GM10248 (cell line): ENCODE data around the gene STAT1.

Experiments
- CTCF ChIA-PET: fragments of 300-600 bp; sonication (Branson Sonifier 250); formaldehyde crosslinking; extraction: SDS; loops from one replicate; lab custom pipeline; 2021; ENCODE audit warnings: antibody characterized with exemption; lab: Yijun Ruan, JAX
- POLR2A ChIA-PET: fragments of 350-650 bp; sonication (Branson Sonifier 250); formaldehyde crosslinking; extraction: SDS; loops from one replicate; lab custom pipeline; 2020; ENCODE audit warnings: antibody characterized with exemption; lab: Yijun Ruan, JAX
- DNase-seq: peaks from one replicate; pipeline ENCODE4 v3.0.0; 2012; ENCODE audit errors: extremely low spot score
- CTCF ChIP-seq: IDR thresholded peaks from 2 replicates; pipeline ENCODE4 v1.5.1; 2012; ENCODE audit warnings: mild to moderate bottlenecking, low read depth; ENCODE audit errors: extremely low read depth, missing control alignments, control extremely low read depth

STAT1 gene

GRCh38 chr2:191025135-191025534 lies 11.2 kb upstream of the STAT1 start:
- TF ChIP-seq CTCF = no peak
- POLR2A ChIA-PET = no interaction called here
- CTCF ChIA-PET = interaction anchor here (0.9 kb wide), 1 partner anchor 25 kb away, joined by 3 read pairs; no protein-coding TSS in a partner anchor
- no peak for DNase-seq

GRCh38 chr2:191023235-191023679 lies 9.3 kb upstream of the STAT1 start:
- CTCF ChIA-PET = interaction anchor here (1.7 kb wide), 1 partner anchor 132 kb away, joined by 4 read pairs; no protein-coding TSS in a partner anchor
- POLR2A ChIA-PET = no interaction called here
- no peak for DNase-seq
- TF ChIP-seq CTCF = no peak

GRCh38 chr2:191020742-191021381 lies 6.9 kb upstream of the STAT1 start:
- DNase-seq = peak; percentile 25
- CTCF ChIA-PET = interaction anchor here (1.5 kb wide), 1 partner anchor 32 kb away, joined by 5 read pairs; no protein-coding TSS in a partner anchor

GRCh38 chr2:191020221-191020741 lies 6.3 kb upstream of the STAT1 start:
- POLR2A ChIA-PET = no interaction called here
- peak; percentile 93 for DNase-seq
- CTCF ChIA-PET = interaction anchor here (1.5 kb wide), 1 partner anchor 32 kb away, joined by 5 read pairs; no protein-coding TSS in a partner anchor
- TF ChIP-seq CTCF = no peak

More at GRCh38 chr2:191020742-191021381, 6.9 kb upstream of the STAT1 start:
- POLR2A ChIA-PET = no interaction called here
- TF ChIP-seq CTCF = no peak

GRCh38 chr2:191019376-191019775 lies 5.4 kb upstream of the STAT1 start:
- CTCF ChIA-PET = interaction anchor here (1.5 to 1.7 kb wide), 2 partner anchors 10 to 33 kb away, joined by 5 read pairs; no protein-coding TSS in a partner anchor
- POLR2A ChIA-PET = interaction anchor here (1.1 kb wide), 1 partner anchor 138 kb away, joined by 3 read pairs; no protein-coding TSS in a partner anchor
- DNase-seq = no peak
- TF ChIP-seq CTCF = no peak

GRCh38 chr2:191018643-191019119 lies 4.7 kb upstream of the STAT1 start:
- TF ChIP-seq CTCF = no peak
- no peak for DNase-seq
- CTCF ChIA-PET = interaction anchor here (1.7 kb wide), 1 partner anchor 11 kb away, joined by 5 read pairs; no protein-coding TSS in a partner anchor
- POLR2A ChIA-PET = interaction anchor here (1.1 kb wide), 1 partner anchor 137 kb away, joined by 3 read pairs; no protein-coding TSS in a partner anchor
